ENCODE measurements around the gene ZFP91.

DNA sequence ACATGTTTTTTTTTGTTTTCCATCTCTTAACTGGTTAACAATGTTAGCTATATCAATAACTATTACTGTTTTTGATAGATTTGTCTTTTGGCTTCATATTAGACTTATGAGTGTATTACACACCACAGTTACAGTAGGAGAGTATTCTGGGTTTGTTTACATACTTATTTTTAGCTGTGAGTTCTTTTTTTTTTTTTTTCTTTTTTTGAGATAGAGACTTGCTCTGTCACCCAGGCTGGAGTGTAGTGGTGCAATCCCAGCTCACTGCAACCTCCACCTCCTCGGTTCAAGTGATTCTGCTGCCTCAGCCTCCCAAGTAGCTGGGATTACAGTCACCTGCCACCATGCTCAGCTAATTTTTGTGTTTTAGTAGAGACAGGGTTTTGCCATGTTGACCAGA lies 71.6 kb downstream of the ZFP91 start:
- no peak for TF ChIP-seq POLR2A (IDR thresholded peaks at IDR 0.05)
- TF ChIP-seq, protein P1, sequence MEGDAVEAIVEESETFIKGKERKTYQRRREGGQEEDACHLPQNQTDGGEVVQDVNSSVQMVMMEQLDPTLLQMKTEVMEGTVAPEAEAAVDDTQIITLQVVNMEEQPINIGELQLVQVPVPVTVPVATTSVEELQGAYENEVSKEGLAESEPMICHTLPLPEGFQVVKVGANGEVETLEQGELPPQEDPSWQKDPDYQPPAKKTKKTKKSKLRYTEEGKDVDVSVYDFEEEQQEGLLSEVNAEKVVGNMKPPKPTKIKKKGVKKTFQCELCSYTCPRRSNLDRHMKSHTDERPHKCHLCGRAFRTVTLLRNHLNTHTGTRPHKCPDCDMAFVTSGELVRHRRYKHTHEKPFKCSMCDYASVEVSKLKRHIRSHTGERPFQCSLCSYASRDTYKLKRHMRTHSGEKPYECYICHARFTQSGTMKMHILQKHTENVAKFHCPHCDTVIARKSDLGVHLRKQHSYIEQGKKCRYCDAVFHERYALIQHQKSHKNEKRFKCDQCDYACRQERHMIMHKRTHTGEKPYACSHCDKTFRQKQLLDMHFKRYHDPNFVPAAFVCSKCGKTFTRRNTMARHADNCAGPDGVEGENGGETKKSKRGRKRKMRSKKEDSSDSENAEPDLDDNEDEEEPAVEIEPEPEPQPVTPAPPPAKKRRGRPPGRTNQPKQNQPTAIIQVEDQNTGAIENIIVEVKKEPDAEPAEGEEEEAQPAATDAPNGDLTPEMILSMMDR (IDR thresholded peaks at IDR 0.05), result no peak

Data from transverse colon (tissue), 3 donors.